GM19025 (cell line): ENCODE results near the gene ZNF358.
"Not testable (repeated sequence)": the region's sequence is repeated elsewhere in the genome, so short reads cannot be mapped to it uniquely, and the experiment has no call there.

Source experiments
- ATAC-seq: cut with Tn5 transposase; IDR thresholded peaks from one replicate; pipeline ENCODE4 v1.9.1; 2021; ENCODE audit warnings: mild to moderate bottlenecking, low read depth, moderate library complexity; ENCODE audit not compliant: unreplicated experiment

The ZNF358 gene

GRCh38 chr19:7534531-7535046 is 18.7 kb downstream of the ZNF358 start:
- no peak for ATAC-seq

GRCh38 chr19:7535047-7535997 is 19.4 kb downstream of the ZNF358 start, which contains the start of gene PNPLA6:
PNPLA6 (plus strand) TSS chr19:7535717; CDS start chr19:7535789, 72 bp downstream.
- peak; percentile 65 for ATAC-seq

- no peak for ATAC-seq
These were observed 20.2 kb downstream of the ZNF358 start for GRCh38 chr19:7535998-7536695.

- ATAC-seq, result not testable (repeated sequence)
These were observed 23.1 kb downstream of the ZNF358 start for GRCh38 chr19:7538990-7539389.

- no peak for ATAC-seq
These were observed 24.0 kb downstream of the ZNF358 start for GRCh38 chr19:7539827-7540425.

GRCh38 chr19:7540761-7541474 is 25.0 kb downstream of the ZNF358 start:
- no peak for ATAC-seq

- ATAC-seq, result no peak
These were observed 25.5 kb downstream of the ZNF358 start for GRCh38 chr19:7541475-7541824.

GRCh38 chr19:7541828-7542443 is 26.0 kb downstream of the ZNF358 start:
- ATAC-seq, result no peak

GRCh38 chr19:7542556-7543348 is 26.8 kb downstream of the ZNF358 start:
- ATAC-seq, result no peak

GRCh38 chr19:7544626-7545025 is 28.7 kb downstream of the ZNF358 start:
- ATAC-seq, result no peak

- ATAC-seq, result no peak
These were observed 29.4 kb downstream of the ZNF358 start for GRCh38 chr19:7545300-7545699.

- ATAC-seq, result no peak
These were observed 30.0 kb downstream of the ZNF358 start for GRCh38 chr19:7545904-7546303.

GRCh38 chr19:7547159-7547558 is 31.3 kb downstream of the ZNF358 start:
- no peak for ATAC-seq

GRCh38 chr19:7549429-7550148 is 33.7 kb downstream of the ZNF358 start:
- no peak for ATAC-seq

GRCh38 chr19:7550169-7550770 is 34.4 kb downstream of the ZNF358 start:
- no peak for ATAC-seq

- ATAC-seq, result no peak
These were observed 35.3 kb downstream of the ZNF358 start for GRCh38 chr19:7550987-7551761.

- no peak for ATAC-seq
These were observed 36.9 kb downstream of the ZNF358 start for GRCh38 chr19:7552781-7553180.
